GM12865 (cell line): Measurements from ENCODE around the gene ADAR.
A peak's percentile ranks its signal among the peaks of the same experiment; 100 is the strongest.

ENCODE experiments used
- DNase-seq: peaks from one replicate; pipeline ENCODE4 v3.0.0; 2010; ENCODE audit warnings: low read depth
- H3K4me3 ChIP-seq: 2 replicates; pipeline ENCODE4 v1.5.1; 2011; ENCODE audit warnings: mild to moderate bottlenecking, low read depth, low read length, control low read depth
- TF ChIP-seq, protein P1 (sequence below): IDR thresholded peaks from 2 replicates; pipeline ENCODE4 v1.5.1; 2011; ENCODE audit warnings: low read length, control low read depth, low read depth, inconsistent platforms; ENCODE audit not compliant: insufficient read depth; ENCODE audit errors: missing control alignments

The ADAR gene

DNA sequence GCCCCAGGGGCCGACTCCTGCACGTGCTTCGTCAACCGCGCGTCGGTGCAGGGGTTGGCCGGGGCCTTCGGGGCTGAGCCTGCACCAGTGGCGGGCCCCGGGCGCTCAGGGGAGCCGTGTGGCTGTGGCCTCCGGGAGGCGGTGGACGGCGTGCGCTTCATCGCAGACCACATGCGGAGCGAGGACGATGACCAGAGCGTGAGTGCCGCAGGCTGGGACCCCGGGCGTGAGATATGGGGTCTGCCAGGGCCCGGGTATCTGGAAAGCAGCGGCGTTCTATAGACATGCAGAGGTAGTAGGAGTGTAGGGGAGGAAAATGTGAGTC lies 36.1 kb downstream of the ADAR start:
- no peak for DNase-seq
- H3K4me3 ChIP-seq = no peak overlapping the region
- TF ChIP-seq, protein P1, sequence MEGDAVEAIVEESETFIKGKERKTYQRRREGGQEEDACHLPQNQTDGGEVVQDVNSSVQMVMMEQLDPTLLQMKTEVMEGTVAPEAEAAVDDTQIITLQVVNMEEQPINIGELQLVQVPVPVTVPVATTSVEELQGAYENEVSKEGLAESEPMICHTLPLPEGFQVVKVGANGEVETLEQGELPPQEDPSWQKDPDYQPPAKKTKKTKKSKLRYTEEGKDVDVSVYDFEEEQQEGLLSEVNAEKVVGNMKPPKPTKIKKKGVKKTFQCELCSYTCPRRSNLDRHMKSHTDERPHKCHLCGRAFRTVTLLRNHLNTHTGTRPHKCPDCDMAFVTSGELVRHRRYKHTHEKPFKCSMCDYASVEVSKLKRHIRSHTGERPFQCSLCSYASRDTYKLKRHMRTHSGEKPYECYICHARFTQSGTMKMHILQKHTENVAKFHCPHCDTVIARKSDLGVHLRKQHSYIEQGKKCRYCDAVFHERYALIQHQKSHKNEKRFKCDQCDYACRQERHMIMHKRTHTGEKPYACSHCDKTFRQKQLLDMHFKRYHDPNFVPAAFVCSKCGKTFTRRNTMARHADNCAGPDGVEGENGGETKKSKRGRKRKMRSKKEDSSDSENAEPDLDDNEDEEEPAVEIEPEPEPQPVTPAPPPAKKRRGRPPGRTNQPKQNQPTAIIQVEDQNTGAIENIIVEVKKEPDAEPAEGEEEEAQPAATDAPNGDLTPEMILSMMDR = no peak

GRCh38 chr1:154571244-154571963 lies 36.6 kb downstream of the ADAR start:
- no peak for DNase-seq
- H3K4me3 ChIP-seq = no peak overlapping the region
- TF ChIP-seq, protein P1 = no peak

- no peak overlapping the region for H3K4me3 ChIP-seq
- TF ChIP-seq, protein P1 = no peak
- DNase-seq = no peak
Observed at GRCh38 chr1:154568157-154568815, 39.7 kb downstream of the ADAR start.

DNA sequence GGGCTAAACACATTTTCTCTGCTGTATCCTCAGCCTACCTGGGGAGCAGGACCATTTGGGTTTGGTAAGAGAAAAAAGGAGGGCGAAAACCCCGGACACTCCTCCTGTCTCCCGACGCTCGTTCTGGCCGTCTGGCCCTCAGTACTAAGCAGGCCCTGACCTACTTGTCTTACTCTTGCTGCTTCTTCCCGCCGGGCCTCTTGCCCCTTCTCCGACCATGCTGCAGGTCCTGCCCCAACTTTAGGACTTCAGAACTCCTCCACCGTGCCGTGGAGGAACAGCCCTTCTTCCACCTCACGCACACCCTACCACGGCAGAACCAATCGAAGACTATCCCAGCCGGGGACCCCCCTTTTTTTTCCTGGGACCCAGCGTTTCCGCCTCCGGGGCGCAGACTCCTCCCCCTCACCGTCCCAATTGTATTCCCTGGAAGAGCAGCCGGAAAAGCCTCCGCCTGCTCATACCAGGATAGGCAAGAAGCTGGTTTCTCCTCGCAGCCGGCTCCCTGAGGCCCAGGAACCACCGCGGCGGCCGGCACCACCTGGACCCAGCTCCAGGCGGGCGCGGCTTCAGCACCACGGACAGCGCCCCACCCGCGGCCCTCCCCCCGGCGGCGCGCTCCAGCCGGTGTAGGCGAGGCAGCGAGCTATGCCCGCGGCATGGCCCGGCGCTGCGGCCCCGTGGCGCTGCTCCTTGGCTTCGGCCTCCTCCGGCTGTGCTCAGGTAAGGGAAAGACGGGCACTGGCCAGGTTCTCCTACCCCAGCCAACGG lies 40.4 kb downstream of the ADAR start, which contains the start of gene CHRNB2:
TSS of gene CHRNB2 (plus strand) at position 393 of the 771 bp plus-strand sequence. CDS start at position 660, 267 bp downstream.
- TF ChIP-seq, protein P1 = no peak
- DNase-seq = peak; percentile 63
- H3K4me3 ChIP-seq = no peak within 1 kb of the TSS

GRCh38 chr1:154565876-154566275 lies 42.1 kb downstream of the ADAR start:
- TF ChIP-seq, protein P1 = no peak
- DNase-seq = no peak
- H3K4me3 ChIP-seq = no peak overlapping the region

- DNase-seq = peak; percentile 94
- peak overlapping the region; percentile 96 for H3K4me3 ChIP-seq
Observed at GRCh38 chr1:154559466-154560044, 48.4 kb downstream of the ADAR start.

More at GRCh38 chr1:154559466-154560044, 48.4 kb downstream of the ADAR start:
- TF ChIP-seq, protein P1 = peak; percentile 96
